HFF-Myc (cell line): ENCODE data around the gene SLC5A2.
"Not testable (repeated sequence)": the region's sequence is repeated elsewhere in the genome, so short reads cannot be mapped to it uniquely, and the experiment has no call there.

Experiments used
- DNase-seq: peaks from one replicate; pipeline ENCODE4 v3.0.0-alpha.2; 2011; ENCODE audit warnings: low read depth; ENCODE audit errors: extremely low read depth
- H3K4me3 ChIP-seq: replicated peaks from 2 replicates; pipeline ENCODE4 v1.5.1; 2011; ENCODE audit warnings: low read depth, mild to moderate bottlenecking, control low read depth, low read length
- CTCF ChIP-seq: IDR thresholded peaks from 2 replicates; pipeline ENCODE4 v1.5.1; 2012; ENCODE audit warnings: mild to moderate bottlenecking, low read depth, low read length, control low read depth; ENCODE audit errors: missing control alignments

Gene SLC5A2

DNA sequence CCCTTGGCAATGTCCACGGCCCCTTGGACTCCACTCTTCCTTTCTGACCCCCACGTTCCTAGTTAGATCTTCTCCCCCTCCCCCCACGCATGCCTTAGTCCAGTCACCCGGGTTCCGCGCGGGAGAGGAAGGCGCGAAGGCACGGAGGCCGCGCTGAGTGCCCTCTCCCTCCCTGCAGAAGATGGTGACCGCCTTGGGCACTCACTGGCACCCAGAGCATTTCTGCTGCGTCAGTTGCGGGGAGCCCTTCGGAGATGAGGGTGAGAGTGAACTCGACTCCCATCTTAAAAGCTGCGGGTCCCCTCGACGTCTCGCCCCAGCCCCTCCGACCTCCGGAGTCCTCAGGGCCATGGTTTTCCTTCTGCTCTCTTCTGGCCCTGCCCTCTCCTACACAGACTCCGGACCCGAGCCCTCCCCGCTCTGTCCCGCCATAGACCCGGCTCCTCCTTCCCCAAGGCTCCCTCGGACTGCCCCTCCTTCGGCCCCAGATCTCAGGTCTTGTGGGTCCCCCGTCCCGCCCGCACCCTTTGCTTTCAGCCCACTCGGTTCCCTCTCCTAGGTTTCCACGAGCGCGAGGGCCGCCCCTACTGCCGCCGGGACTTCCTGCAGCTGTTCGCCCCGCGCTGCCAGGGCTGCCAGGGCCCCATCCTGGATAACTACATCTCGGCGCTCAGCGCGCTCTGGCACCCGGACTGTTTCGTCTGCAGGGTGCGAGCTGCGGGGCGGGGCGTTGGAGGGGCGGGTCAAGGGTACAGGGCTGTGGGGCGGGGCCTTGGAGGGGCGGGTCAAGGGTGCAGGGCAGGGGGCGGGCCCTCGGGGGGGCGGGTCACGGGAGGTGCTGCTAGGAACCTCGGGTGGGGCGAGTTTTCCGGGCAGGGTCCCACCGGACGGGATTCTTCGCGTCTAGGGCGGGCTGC is 6.4 kb upstream of the SLC5A2 start:
- H3K4me3 ChIP-seq, result no peak overlapping the region
- DNase-seq, result no peak
- no peak for TF ChIP-seq CTCF

DNA sequence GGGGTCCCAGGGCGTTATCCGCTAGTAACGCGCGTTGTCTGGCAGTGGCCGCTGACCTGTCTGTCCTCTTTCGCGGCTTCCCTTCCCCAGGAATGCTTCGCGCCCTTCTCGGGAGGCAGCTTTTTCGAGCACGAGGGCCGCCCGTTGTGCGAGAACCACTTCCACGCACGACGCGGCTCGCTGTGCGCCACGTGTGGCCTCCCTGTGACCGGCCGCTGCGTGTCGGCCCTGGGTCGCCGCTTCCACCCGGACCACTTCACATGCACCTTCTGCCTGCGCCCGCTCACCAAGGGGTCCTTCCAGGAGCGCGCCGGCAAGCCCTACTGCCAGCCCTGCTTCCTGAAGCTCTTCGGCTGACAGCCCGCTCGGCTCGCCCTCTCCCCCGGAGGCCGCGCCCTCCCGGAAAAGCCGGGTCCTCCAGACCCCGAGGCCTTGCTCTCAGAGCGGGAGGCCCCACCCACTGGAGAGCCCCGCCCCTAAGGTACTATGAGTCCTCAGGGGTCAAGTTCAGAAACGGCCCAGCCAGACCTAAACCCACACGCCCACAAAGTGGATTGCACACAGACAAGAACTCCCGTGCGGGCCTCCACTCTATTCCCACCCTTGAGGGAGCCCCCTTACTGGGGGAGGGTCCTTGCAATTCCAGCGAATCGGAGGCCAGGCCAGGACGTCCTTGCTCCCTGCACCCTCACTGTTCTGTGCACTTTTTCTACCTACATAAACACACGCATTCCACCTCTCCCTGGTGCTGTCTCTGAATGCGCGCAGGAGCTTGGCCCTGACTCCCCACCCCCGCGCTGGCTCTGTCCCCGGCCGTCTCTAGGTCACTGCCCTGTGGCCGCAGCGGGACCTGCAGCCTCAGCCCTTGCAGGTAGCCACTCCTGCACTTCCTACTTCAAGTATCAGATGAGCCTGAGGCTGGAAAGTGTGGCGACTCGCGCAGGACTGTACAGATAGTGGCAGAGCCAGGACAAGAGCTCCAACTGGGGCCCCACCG is 5.4 kb upstream of the SLC5A2 start:
- DNase-seq, result no peak
- H3K4me3 ChIP-seq, result no peak overlapping the region

GRCh38 chr16:31478956-31479355 is 4.0 kb upstream of the SLC5A2 start:
- no peak for DNase-seq
- no peak for TF ChIP-seq CTCF
- no peak overlapping the region for H3K4me3 ChIP-seq

More for the DNA sequence above, 5.4 kb upstream of the SLC5A2 start:
- no peak for TF ChIP-seq CTCF

- TF ChIP-seq CTCF, result no peak
Measured at GRCh38 chr16:31479751-31480150, 3.2 kb upstream of the SLC5A2 start.

DNA sequence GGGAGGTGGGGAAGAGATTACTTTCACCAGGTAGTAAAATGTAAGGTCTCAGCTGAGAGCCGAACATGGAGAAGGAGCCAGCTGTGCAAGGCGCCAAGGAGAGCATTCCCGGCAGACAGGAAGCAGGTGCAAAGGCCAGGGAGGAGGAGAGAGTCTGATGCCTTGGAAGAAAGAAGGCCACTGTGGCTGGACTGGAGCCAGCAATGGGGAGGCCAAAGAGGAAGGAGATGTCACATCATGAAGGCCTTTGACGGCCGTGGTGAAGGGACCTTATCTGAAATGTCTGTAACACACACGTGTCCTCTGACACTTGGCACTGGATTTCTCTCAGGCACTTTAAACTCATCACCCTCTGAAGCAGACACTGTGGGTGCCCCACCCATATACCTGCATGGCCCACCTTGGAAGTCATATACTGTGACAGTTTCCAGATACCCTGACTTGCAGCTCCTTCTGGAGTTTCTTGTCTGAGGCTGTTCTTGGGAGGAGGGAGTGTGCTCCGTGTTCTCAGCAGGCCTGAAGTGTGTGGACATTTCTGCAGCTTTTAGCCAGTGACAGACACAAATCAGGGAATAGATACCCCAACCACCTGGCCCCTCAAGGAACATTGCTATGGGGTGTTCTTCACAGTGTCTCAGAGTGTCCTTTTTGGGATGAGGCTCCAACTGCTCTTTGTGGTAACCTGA is 1.9 kb upstream of the SLC5A2 start:
- DNase-seq, result no peak
- no peak overlapping the region for H3K4me3 ChIP-seq
- no peak for TF ChIP-seq CTCF

More at GRCh38 chr16:31479751-31480150, 3.2 kb upstream of the SLC5A2 start:
- H3K4me3 ChIP-seq, result no peak overlapping the region
- no peak for DNase-seq

DNA sequence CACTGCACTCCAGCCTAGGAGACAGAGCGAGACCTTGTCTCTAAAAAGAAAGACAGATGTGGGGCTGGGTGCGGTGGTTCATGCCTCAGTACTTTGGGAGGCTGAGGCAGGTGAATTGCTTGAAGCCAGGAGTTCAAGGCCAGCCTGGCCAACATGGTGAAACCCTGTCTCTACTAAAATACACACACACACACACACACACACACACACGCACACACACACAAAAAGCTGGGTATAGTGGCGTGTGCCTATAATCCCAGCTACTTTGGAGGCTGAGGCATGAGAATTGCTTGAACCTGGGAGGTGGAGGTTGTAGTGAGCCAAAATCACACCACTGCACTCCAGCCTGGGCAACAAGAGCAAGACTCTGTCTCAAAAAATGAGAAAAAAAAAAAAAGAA is 1.1 kb downstream of the SLC5A2 start:
- not testable (repeated sequence) for DNase-seq

More for the DNA sequence above, 1.1 kb downstream of the SLC5A2 start:
- not testable (repeated sequence) for H3K4me3 ChIP-seq
